Neural crest cell (in vitro differentiated cells): ENCODE data around the gene PCDHAC1. TPM values are rescaled to one million over a fixed set of nuclear protein-coding genes. Genes with fewer than 3 reads are reported as not detected.

ENCODE experiments used
- DNase-seq: peaks from one replicate; pipeline ENCODE4 v3.0.0; 2021; ENCODE audit warnings: low read depth, mixed read lengths, low spot score
- H3K27ac Mint-ChIP-seq: one replicate; pipeline ENCODE4 v1.8.0; 2021; ENCODE audit warnings: mild to moderate bottlenecking, mixed read lengths; ENCODE audit not compliant: unreplicated experiment
- H3K27me3 Mint-ChIP-seq: 2 replicates; pipeline ENCODE4 v1.8.0; 2021; ENCODE audit warnings: low read depth, mild to moderate bottlenecking, mixed read lengths
- H3K36me3 Mint-ChIP-seq: 2 replicates; pipeline ENCODE4 v1.8.0; 2021; ENCODE audit warnings: low read depth, mild to moderate bottlenecking, mixed read lengths
- H3K4me1 Mint-ChIP-seq: 2 replicates; pipeline ENCODE4 v1.8.0; 2021; ENCODE audit warnings: mixed read lengths
- H3K4me3 Mint-ChIP-seq: one replicate; pipeline ENCODE4 v1.8.0; 2021; ENCODE audit warnings: mild to moderate bottlenecking, mixed read lengths
- H3K9me3 Mint-ChIP-seq: 2 replicates; pipeline ENCODE4 v1.8.0; 2021; ENCODE audit warnings: mixed read lengths
- total RNA-seq: library from RNA; stranded (reverse); gene quantifications from 2 replicates; pipeline ENCODE4 v1.2.1, GENCODE V29; 2021
- TF ChIP-seq, protein P1 (sequence below): fragments of 200-600 bp; sonication (generic); conservative IDR thresholded peaks from 2 replicates; pipeline ENCODE4 v1.5.0; 2021; ENCODE audit warnings: antibody characterized with exemption, mild to moderate bottlenecking

The PCDHAC1 gene
- total RNA-seq, 1 donor from 2014 or later, result 4.1 TPM

DNA sequence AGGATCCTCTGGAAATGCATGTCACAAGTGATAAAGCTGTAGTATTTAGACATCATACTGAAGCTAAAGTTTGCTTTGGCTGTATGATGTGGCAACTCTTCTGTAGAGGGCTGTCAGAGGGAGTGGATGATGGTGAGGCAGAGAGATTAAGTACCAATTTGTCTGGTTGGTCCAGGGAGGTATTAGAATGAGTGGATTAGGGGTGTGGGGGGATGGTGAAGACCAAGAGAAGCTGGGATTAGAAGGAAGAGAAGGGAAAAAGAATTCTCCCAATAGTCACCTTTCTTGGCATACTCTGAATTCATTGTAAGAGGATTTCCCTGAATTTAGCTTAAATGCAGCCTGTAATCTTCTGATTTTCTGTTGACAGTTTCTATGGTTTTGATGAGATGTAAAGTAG is 43.8 kb downstream of the PCDHAC1 start:
- no peak overlapping the region for H3K27ac Mint-ChIP-seq
- H3K27me3 Mint-ChIP-seq, result peaks cover 7% of the 10 kb centered on the region

DNA sequence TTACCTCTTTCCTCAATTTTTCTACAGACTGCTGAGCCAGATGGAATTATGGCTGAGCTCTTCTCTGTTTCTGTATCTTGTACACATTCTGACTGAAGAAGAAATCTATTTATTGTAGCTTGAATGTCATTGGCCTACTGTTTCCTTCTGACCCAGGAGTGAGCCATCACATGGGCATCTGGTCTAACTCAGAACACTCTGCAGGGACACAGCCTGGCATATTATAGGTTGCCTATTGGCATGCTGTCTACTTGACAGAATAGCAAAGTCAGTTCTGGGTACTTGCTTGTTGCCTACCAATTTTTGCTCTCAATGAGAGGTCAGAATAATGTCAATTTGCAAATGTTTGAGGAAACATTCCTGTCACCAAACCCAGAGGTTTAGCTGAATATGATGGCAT is 47.5 kb downstream of the PCDHAC1 start:
- TF ChIP-seq, protein P1, sequence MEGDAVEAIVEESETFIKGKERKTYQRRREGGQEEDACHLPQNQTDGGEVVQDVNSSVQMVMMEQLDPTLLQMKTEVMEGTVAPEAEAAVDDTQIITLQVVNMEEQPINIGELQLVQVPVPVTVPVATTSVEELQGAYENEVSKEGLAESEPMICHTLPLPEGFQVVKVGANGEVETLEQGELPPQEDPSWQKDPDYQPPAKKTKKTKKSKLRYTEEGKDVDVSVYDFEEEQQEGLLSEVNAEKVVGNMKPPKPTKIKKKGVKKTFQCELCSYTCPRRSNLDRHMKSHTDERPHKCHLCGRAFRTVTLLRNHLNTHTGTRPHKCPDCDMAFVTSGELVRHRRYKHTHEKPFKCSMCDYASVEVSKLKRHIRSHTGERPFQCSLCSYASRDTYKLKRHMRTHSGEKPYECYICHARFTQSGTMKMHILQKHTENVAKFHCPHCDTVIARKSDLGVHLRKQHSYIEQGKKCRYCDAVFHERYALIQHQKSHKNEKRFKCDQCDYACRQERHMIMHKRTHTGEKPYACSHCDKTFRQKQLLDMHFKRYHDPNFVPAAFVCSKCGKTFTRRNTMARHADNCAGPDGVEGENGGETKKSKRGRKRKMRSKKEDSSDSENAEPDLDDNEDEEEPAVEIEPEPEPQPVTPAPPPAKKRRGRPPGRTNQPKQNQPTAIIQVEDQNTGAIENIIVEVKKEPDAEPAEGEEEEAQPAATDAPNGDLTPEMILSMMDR, result no peak
- Mint-ChIP-seq H3K27ac (no peak overlapping the region), H3K4me3 (no peak overlapping the region), H3K27me3 (no peaks in the 10 kb centered on the region), H3K9me3 (no peaks in the 10 kb centered on the region), H3K4me1 (peaks cover 7% of the 10 kb centered on the region), H3K36me3 (no peaks in the 10 kb centered on the region)
- DNase-seq, result no peak

More for the DNA sequence above, 43.8 kb downstream of the PCDHAC1 start:
- H3K4me1 Mint-ChIP-seq, result peaks cover 14% of the 10 kb centered on the region
- no peak overlapping the region for H3K4me3 Mint-ChIP-seq
- DNase-seq, result no peak
- TF ChIP-seq, protein P1, result no peak
- no peaks in the 10 kb centered on the region for H3K9me3 Mint-ChIP-seq
- H3K36me3 Mint-ChIP-seq, result no peaks in the 10 kb centered on the region

DNA sequence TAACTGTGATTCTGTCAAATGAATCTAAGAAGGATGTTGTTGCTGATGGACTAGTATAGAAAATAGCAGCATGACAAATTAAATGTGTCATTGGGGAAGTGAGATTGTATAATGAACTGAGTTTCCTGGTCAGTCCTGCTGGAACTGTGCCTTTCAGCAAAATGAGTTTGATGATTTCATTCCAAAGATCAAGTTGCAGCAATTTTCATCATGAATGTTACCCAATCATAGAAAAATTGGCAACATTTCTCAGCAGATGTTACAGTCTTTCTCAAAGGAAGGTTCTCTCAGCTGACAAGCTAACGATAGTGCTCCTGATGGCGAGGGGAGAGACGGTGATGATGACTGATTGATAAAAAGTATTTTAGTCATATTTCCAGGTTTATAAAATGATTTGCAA is 50.9 kb downstream of the PCDHAC1 start:
- TF ChIP-seq, protein P1, result no peak
- Mint-ChIP-seq H3K4me3 (no peak overlapping the region), H3K27me3 (no peaks in the 10 kb centered on the region), H3K36me3 (peaks cover 3% of the 10 kb centered on the region), H3K27ac (no peak overlapping the region), H3K9me3 (no peaks in the 10 kb centered on the region), H3K4me1 (peaks cover 7% of the 10 kb centered on the region)
- no peak for DNase-seq

DNA sequence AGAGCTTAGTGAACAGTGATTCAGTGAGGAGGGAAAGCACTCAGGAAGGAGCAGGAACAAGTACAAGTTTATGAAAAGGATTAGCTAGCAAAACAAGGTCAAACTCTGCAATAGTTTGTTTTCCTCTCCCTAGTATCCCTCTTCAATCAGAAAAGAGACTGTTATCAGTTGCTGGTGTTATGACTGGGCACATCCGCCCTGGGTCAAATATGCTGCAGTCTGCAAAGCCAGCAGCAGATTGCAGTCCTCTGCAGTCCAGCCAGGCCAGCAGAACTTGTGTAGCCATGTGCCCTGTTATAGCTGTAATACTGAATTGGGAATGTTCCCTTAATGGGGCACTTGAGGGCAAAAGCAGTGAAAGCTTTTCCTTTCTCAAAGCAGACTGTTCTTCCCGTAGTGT is 52.2 kb downstream of the PCDHAC1 start:
- no peak overlapping the region for H3K4me3 Mint-ChIP-seq
- H3K27me3 Mint-ChIP-seq, result no peaks in the 10 kb centered on the region
- H3K27ac Mint-ChIP-seq, result no peak overlapping the region
- TF ChIP-seq, protein P1, result no peak
- no peak for DNase-seq
- H3K36me3 Mint-ChIP-seq, result peaks cover 5% of the 10 kb centered on the region
- H3K4me1 Mint-ChIP-seq, result peaks cover 7% of the 10 kb centered on the region
- no peaks in the 10 kb centered on the region for H3K9me3 Mint-ChIP-seq

DNA sequence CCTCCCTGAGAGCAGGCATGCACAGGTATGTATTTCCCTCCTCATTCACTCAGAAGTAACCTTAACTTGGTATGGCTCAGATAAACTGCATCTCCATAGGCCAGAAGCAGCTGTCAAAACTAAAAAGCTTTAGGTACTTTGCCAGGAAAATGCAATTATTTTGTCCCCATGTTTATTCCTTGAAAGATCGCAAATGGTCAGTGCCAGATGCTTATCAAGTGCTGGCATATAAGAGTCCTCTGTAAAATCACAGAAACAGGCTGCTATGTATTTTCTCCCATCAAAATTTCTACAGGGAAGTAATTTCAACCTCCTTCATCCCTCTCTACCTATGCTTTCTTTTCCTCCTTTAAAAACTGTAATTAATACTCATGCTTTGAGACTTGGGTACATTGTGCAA is 52.9 kb downstream of the PCDHAC1 start:
- Mint-ChIP-seq H3K36me3 (peaks cover 5% of the 10 kb centered on the region), H3K27ac (no peak overlapping the region), H3K4me1 (peaks cover 7% of the 10 kb centered on the region), H3K4me3 (no peak overlapping the region), H3K9me3 (no peaks in the 10 kb centered on the region), H3K27me3 (no peaks in the 10 kb centered on the region)
- no peak for DNase-seq
- TF ChIP-seq, protein P1, result no peak

Other genes starting within 250 kb of the PCDHAC1 start
- 92.7 and 98.7 TPM in 2 replicates for gene HARS1, start 234.9 kb upstream of the PCDHAC1 start, total RNA-seq
- 31.8 and 33.2 TPM in 2 replicates for gene HARS2, start 234.8 kb upstream of the PCDHAC1 start, total RNA-seq
- 53.0 and 55.0 TPM in 2 replicates for gene ZMAT2, start 225.9 kb upstream of the PCDHAC1 start, total RNA-seq
- gene PCDHA1, start 140.2 kb upstream of the PCDHAC1 start, total RNA-seq, result 0.07 TPM in 1 of 2 replicates, not detected in the other
- gene PCDHA2, start 131.4 kb upstream of the PCDHAC1 start, total RNA-seq, result 1.2 TPM in 2 replicates
- 0.32 and 0.37 TPM in 2 replicates for gene PCDHA3, start 125.2 kb upstream of the PCDHAC1 start, total RNA-seq
- 9.0 and 9.9 TPM in 2 replicates for gene PCDHA4, start 119.2 kb upstream of the PCDHAC1 start, total RNA-seq
- 1.3 and 1.4 TPM in 2 replicates for gene PCDHA5, start 104.7 kb upstream of the PCDHAC1 start, total RNA-seq
- gene PCDHA6, start 98.3 kb upstream of the PCDHAC1 start, total RNA-seq, result 11.4 and 12.1 TPM in 2 replicates
- gene PCDHA7, start 92.0 kb upstream of the PCDHAC1 start, total RNA-seq, result 1.9 and 2.3 TPM in 2 replicates
- 1.9 and 2.3 TPM in 2 replicates for gene PCDHA8, start 85.1 kb upstream of the PCDHAC1 start, total RNA-seq
- gene PCDHA9, start 77.9 kb upstream of the PCDHAC1 start, total RNA-seq, result 1.4 TPM in 2 replicates
- 7.3 and 7.4 TPM in 2 replicates for gene PCDHA10, start 70.4 kb upstream of the PCDHAC1 start, total RNA-seq
- gene PCDHA11, start 57.3 kb upstream of the PCDHAC1 start, total RNA-seq, result 6.5 and 6.8 TPM in 2 replicates
- gene PCDHA12, start 51.0 kb upstream of the PCDHAC1 start, total RNA-seq, result 5.5 and 6.6 TPM in 2 replicates
- gene PCDHA13, start 44.2 kb upstream of the PCDHAC1 start, total RNA-seq, result 1.2 and 1.3 TPM in 2 replicates
- gene PCDHAC2, start 40.2 kb downstream of the PCDHAC1 start, total RNA-seq, result 1.8 and 1.9 TPM in 2 replicates
- 0.14 and 0.23 TPM in 2 replicates for gene PCDHB1, start 125.1 kb downstream of the PCDHAC1 start, total RNA-seq
- 52.6 and 57.8 TPM in 2 replicates for gene PCDHB2, start 168.3 kb downstream of the PCDHAC1 start, total RNA-seq
- gene PCDHB3, start 174.2 kb downstream of the PCDHAC1 start, total RNA-seq, result 5.4 and 5.7 TPM in 2 replicates
- gene PCDHB4, start 195.5 kb downstream of the PCDHAC1 start, total RNA-seq, result 2.6 and 2.7 TPM in 2 replicates
- gene PCDHB5, start 208.9 kb downstream of the PCDHAC1 start, total RNA-seq, result 3.0 and 3.3 TPM in 2 replicates
- gene PCDHB6, start 223.8 kb downstream of the PCDHAC1 start, total RNA-seq, result 0.64 and 0.70 TPM in 2 replicates
- gene PCDHB7, start 246.3 kb downstream of the PCDHAC1 start, total RNA-seq, result 0.39 and 0.58 TPM in 2 replicates